ENCODE results near the gene FBXL13. TPM values are rescaled to one million over a fixed set of nuclear protein-coding genes. Genes with fewer than 3 reads are reported as not detected.
A peak's percentile ranks its signal among the peaks of the same experiment; 100 is the strongest.
"Not testable (repeated sequence)": the region's sequence is repeated elsewhere in the genome, so short reads cannot be mapped to it uniquely, and the experiment has no call there.

FBXL13 gene
- total and polyA plus RNA-seq, 2 donors, result 0.38 to 8.1 TPM

DNA sequence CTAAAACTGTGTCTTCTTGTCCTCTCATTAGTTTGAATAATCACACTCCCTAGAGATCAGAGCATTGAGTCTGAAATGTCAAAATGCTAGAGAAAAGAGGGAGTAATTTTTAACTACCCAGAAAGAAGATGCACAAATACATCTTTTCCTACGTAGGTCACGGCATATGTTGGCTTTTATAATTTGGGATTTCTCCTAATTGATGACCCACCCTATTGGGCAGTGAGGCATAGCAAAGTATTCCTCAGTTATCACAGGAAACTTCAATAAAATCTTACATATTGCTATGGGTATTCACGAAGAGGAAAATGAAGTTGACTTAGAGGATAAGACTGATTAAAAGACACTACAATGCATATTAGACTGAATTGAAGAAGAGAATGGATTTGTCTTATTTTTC is 25.8 kb upstream of the FBXL13 start:
- H3K4me3 ChIP-seq (ENCODE audit: low read depth, low read length), result no peak overlapping the region
- peaks cover 3% of the 10 kb centered on the region for H3K36me3 ChIP-seq (ENCODE audit: insufficient read depth)
- H3K4me1 ChIP-seq (ENCODE audit: insufficient read depth), result no peaks in the 10 kb centered on the region
- WGBS, result 76% methylated on average over 3 of the region's 3 CpGs
- no peak for DNase-seq (ENCODE audit: extremely low spot score)
- H3K27ac ChIP-seq (ENCODE audit: low read depth), result no peak overlapping the region

DNA sequence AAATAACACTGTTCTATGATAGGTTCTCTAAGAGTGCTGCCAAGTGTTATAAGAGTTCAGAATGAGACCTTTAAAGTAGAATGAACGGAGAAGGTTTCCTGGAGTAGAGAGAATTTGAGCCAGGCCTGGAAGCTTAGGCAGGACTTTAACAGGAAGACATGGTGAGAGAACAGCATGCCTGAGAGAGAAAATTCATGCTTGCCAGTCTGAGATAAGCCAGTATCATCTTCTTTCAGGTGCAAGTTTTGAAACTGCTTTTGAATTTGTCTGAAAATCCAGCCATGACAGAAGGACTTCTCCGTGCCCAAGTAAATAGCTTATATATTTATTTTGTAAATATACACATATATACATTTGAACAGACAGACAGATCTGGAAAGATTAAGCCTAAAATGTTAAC is 22.4 kb upstream of the FBXL13 start:
- 94% methylated on average over 2 of the region's 2 CpGs for WGBS
- H3K4me1 ChIP-seq (ENCODE audit: insufficient read depth), result no peaks in the 10 kb centered on the region
- H3K4me3 ChIP-seq (ENCODE audit: low read depth, low read length), result no peak overlapping the region
- H3K27ac ChIP-seq (ENCODE audit: low read depth), result no peak overlapping the region
- DNase-seq (ENCODE audit: extremely low spot score), result no peak
- H3K36me3 ChIP-seq (ENCODE audit: insufficient read depth), result peaks cover 1% of the 10 kb centered on the region

DNA sequence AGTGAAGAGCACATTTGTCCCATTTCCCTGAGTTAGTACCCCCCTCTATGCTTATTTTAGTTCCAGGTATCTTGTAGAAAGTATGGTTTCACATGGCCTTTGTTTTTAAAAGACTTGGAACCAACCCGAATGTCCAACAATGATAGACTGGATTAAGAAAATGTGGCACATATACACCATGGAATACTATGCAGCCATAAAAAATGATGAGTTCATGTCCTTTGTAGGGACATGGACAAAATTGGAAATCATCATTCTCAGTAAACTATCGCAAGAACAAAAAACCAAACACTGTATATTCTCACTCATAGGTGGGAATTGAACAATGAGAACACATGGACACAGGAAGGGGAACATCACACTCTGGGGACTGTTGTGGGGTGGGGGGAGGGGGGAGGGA is 21.0 kb upstream of the FBXL13 start:
- not testable (repeated sequence) for DNase-seq (ENCODE audit: extremely low spot score); H3K27ac ChIP-seq (ENCODE audit: low read depth); H3K36me3 ChIP-seq (ENCODE audit: insufficient read depth); H3K4me1 ChIP-seq (ENCODE audit: insufficient read depth); H3K4me3 ChIP-seq (ENCODE audit: low read depth, low read length)
- WGBS, result 98% methylated on average over 2 of the region's 2 CpGs

DNA sequence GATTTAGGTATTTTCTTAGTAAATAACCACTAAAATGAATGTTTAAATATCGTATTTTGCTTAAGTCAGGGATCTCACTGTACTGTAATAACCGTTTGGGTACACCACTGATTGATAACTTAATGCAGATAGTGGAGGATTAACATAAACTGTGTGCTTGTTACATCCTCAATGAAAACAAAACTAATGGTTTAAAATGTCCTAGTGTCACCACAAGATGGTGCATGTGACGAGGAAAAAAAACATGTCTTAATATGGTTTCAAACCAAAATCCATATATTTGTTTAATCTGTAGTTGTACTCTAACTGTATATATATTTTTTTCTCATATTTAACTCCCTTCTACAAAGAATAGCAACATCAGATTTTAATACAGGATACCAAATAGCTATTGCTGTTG is 19.5 kb upstream of the FBXL13 start:
- DNase-seq (ENCODE audit: extremely low spot score), result no peak
- Histone ChIP-seq H3K36me3 (ENCODE audit: insufficient read depth) (no peaks in the 10 kb centered on the region), H3K27ac (ENCODE audit: low read depth) (no peak overlapping the region), H3K4me3 (ENCODE audit: low read depth, low read length) (no peak overlapping the region), H3K4me1 (ENCODE audit: insufficient read depth) (no peaks in the 10 kb centered on the region)
- WGBS, result 55% methylated on average over 3 of the region's 3 CpGs

DNA sequence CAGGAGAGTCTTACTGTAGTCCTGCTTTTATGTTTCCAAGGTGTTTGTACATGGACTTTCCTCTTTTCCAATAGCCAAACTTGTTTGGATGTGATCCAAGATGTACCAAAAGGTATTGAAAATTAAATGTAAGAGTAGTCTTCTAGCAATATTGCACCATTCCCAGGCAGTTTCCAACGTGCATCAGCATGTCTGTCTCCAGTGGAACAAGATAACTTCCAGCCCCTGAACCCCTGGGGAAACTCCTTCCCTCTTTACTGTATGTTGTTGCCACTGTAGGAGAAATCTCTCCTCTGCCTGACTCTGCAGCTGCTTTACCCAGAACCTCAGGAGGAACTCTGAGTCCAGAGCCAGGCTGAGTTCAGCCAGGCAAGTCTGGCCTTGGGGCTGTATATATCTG is 18.8 kb upstream of the FBXL13 start:
- H3K4me3 ChIP-seq (ENCODE audit: low read depth, low read length), result no peak overlapping the region
- DNase-seq (ENCODE audit: extremely low spot score), result no peak
- no peak overlapping the region for H3K27ac ChIP-seq (ENCODE audit: low read depth)
- WGBS, result 47% methylated on average over 1 of the region's 1 CpG
- no peaks in the 10 kb centered on the region for H3K36me3 ChIP-seq (ENCODE audit: insufficient read depth)
- no peaks in the 10 kb centered on the region for H3K4me1 ChIP-seq (ENCODE audit: insufficient read depth)

DNA sequence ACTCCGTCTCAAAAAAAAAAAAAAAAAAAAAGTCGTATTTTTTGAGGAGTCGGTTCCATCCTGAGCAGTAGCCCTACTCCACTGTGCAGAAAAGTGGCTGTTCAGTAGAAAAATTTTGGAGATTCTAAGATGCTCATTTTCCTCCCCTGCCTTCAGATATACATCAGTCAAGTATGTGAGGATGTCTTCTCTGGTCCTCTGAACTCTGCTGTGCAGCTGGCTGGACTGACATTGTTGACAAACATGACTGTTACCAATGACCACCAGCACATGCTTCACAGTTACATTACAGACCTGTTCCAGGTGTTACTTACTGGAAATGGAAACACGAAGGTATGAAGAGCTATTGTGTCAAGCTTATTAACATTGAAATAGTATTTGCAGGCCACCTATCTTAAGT is 17.7 kb upstream of the FBXL13 start:
- not testable (repeated sequence) for H3K4me3 ChIP-seq (ENCODE audit: low read depth, low read length); DNase-seq (ENCODE audit: extremely low spot score); H3K36me3 ChIP-seq (ENCODE audit: insufficient read depth); H3K27ac ChIP-seq (ENCODE audit: low read depth); H3K4me1 ChIP-seq (ENCODE audit: insufficient read depth)
- WGBS, result 76% methylated on average over 4 of the region's 4 CpGs

DNA sequence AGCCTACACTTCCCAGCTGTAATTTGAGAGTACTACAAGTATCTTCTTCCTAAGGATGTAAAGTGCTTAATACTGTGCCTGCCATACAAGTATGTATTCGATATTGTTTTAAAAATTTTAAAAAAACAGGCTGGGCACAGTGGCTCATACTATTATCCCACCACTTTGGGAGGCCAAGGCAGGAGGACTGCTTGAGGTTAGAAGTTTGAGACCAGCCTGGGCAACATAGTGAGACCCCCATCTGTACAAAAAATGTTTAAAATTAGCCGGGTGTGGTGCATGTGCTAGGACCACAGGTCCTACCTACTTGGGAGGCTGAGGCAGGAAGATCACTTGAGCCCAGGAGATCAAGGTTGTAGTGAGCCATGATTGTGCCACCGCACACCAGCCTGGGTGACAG is 8.6 kb upstream of the FBXL13 start:
- H3K27ac ChIP-seq (ENCODE audit: low read depth), result no peak overlapping the region
- no peak for DNase-seq (ENCODE audit: extremely low spot score)
- WGBS, result 94% methylated on average over 3 of the region's 3 CpGs
- H3K4me1 ChIP-seq (ENCODE audit: insufficient read depth), result no peaks in the 10 kb centered on the region
- H3K36me3 ChIP-seq (ENCODE audit: insufficient read depth), result peaks cover 3% of the 10 kb centered on the region
- no peak overlapping the region for H3K4me3 ChIP-seq (ENCODE audit: low read depth, low read length)

DNA sequence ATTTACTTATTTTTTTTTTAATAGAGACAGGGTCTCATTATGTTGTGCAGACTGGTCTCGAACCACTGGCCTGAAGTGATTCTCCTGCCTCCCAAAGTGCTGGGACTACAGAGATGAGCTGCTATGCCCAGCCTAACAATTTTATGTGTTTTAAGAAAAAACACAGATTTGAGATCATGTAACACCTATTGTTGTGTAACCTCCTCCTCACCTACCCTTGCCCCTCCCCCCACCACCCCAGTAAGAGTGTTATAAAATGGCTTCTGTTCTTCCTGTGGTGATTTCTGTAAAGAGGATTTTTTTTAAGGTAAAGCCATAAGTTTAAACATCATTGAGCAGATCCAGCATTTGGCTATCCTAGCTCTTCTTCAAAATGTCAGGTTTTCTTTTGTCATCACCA is 7.9 kb upstream of the FBXL13 start:
- H3K27ac ChIP-seq (ENCODE audit: low read depth), result no peak overlapping the region
- DNase-seq (ENCODE audit: extremely low spot score), result no peak
- no peak overlapping the region for H3K4me3 ChIP-seq (ENCODE audit: low read depth, low read length)
- 92% methylated on average over 1 of the region's 1 CpG for WGBS
- H3K4me1 ChIP-seq (ENCODE audit: insufficient read depth), result no peaks in the 10 kb centered on the region
- H3K36me3 ChIP-seq (ENCODE audit: insufficient read depth), result peaks cover 3% of the 10 kb centered on the region

DNA sequence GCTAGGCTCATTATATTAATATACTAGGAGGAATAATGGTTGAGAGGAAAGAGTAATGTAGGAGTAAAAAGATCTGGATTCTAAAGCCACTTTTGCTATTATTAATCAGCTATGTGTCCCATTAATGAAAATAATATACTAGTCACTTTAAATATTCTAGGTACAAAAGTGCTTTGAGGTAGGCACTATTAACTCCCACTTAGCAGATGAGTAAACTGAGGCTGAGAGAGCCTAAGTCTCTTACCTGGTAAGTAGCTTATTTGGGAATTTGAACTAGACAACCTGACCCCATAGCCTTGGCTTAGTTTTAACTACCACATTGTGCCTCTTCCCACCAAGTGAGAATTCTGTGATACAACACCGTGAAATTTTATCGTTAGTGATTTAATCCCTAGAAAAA is 6.3 kb upstream of the FBXL13 start:
- Histone ChIP-seq H3K4me3 (ENCODE audit: low read depth, low read length) (no peak overlapping the region), H3K36me3 (ENCODE audit: insufficient read depth) (peaks cover 3% of the 10 kb centered on the region), H3K27ac (ENCODE audit: low read depth) (no peak overlapping the region), H3K4me1 (ENCODE audit: insufficient read depth) (no peaks in the 10 kb centered on the region)
- WGBS, result 97% methylated on average over 2 of the region's 2 CpGs
- no peak for DNase-seq (ENCODE audit: extremely low spot score)

DNA sequence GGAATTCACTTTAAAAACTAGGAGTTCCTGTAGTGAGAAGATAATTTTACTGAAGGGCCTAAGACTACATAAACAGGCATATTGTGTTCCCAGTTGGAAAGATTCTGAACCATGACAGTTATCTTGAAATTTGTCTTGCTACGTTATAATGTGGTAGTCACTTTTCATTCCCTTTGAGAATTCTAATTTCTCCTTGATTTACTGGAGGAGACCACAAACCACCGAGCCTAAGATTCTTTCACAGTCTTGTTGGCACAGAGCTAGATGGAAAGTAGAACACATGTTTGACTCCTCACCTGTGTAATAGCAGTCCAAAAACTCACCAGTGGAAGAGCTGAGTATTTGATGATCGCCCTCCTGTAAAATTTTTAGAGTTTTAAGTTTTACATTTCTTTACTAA is 5.2 kb upstream of the FBXL13 start:
- Histone ChIP-seq H3K36me3 (ENCODE audit: insufficient read depth) (peaks cover 2% of the 10 kb centered on the region), H3K4me3 (ENCODE audit: low read depth, low read length) (no peak overlapping the region), H3K27ac (ENCODE audit: low read depth) (no peak overlapping the region), H3K4me1 (ENCODE audit: insufficient read depth) (no peaks in the 10 kb centered on the region)
- WGBS, result 89% methylated on average over 3 of the region's 3 CpGs
- no peak for DNase-seq (ENCODE audit: extremely low spot score)

DNA sequence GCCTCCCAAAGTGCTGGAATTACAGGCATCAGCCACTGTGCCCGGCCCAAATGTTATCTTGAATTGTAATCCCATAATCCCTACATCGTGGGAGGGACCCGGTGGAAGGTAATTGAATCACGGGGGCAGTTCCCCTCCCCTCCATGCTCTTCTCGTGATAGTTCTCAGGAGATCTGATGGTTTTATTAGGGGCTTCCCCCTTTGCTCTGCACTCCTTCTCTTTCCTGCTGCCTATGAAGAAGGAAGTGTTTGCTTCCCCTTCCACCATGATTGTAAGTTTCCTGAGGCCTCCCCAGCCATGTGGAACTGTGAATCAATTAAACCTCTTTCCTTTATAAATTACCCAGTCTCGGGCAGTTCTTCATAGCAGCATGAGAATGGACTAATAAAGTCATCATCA is 3.6 kb upstream of the FBXL13 start:
- not testable (repeated sequence) for H3K27ac ChIP-seq (ENCODE audit: low read depth); H3K36me3 ChIP-seq (ENCODE audit: insufficient read depth); H3K4me1 ChIP-seq (ENCODE audit: insufficient read depth); DNase-seq (ENCODE audit: extremely low spot score); H3K4me3 ChIP-seq (ENCODE audit: low read depth, low read length)
- 48% methylated on average over 6 of the region's 6 CpGs for WGBS

DNA sequence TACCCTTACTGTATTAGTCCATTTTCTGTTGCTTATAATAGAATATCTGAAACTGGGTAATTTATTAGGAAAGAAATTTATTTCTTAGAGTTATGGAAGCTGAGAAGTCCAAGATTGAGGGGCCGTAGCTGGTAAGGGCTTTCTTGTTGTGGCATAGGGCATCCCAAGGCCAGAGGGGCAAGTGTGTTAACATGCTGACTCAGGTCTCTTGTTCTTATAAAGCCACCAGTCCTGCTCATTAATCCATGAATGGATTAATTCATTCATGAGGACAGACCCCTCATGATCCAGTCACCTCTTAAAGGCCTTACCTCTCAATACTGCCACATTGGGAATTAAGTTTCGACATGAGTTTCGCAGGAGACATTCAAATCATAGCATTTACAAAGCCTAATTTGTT is 2.7 kb upstream of the FBXL13 start:
- Histone ChIP-seq H3K27ac (ENCODE audit: low read depth) (no peak overlapping the region), H3K4me1 (ENCODE audit: insufficient read depth) (no peaks in the 10 kb centered on the region), H3K4me3 (ENCODE audit: low read depth, low read length) (no peak overlapping the region), H3K36me3 (ENCODE audit: insufficient read depth) (no peaks in the 10 kb centered on the region)
- 96% methylated on average over 3 of the region's 3 CpGs for WGBS
- DNase-seq (ENCODE audit: extremely low spot score), result no peak

DNA sequence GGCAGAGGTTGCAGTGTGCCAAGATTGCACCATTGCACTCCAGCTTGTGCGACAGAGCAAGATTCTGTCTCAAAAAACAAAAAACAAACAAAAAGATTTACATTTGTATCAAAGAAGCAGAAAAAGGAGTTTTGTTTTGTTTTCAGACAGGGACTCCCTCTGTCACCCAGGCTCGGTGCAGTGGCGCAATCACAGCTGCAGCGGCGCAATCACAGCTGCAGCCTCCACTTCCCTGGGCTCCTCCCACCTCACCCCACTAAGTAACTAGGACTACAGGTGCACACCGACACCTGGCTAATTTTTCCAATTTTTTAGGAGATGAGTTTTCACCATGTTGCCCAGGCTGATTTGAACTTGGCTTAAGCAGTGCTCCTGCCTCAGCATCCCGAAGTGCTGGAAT is 2.2 kb upstream of the FBXL13 start:
- DNase-seq (ENCODE audit: extremely low spot score), result no peak
- Histone ChIP-seq H3K27ac (ENCODE audit: low read depth) (no peak overlapping the region), H3K4me1 (ENCODE audit: insufficient read depth) (no peaks in the 10 kb centered on the region), H3K36me3 (ENCODE audit: insufficient read depth) (no peaks in the 10 kb centered on the region), H3K4me3 (ENCODE audit: low read depth, low read length) (no peak overlapping the region)
- 92% methylated on average over 7 of the region's 7 CpGs for WGBS

DNA sequence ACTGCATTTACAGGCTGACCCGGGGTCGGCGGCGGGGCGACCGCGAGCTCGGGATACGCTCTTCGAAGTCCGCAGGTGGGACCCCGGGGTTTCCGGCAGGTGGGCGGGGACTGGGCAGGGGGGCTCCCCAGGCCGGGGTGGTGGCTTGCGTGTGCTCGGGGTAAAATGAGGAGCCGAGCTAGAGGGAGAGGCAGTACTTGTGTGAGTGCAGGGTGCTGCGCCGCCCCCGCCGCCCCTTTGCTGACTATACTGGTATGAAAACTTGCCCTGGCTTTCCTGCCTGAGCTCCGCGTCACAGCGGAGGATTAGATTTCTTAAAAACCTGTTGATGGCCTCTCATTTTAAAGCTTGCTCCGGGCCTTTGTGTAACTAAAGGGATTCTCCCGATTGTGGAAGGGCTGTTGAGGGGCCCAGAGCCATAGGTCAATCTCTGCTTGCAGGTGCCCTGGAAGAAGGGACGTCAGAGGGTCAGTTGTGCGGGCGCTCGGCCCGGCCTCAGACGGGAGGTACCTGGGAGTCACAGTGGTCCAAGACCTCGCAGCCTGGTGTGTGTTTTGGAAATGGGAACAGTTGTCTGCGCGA is 832 bp upstream of the FBXL13 start:
- Histone ChIP-seq H3K36me3 (ENCODE audit: insufficient read depth) (no peaks in the 10 kb centered on the region), H3K4me1 (ENCODE audit: insufficient read depth) (no peaks in the 10 kb centered on the region), H3K27ac (ENCODE audit: low read depth) (peak overlapping the region; percentile 95), H3K4me3 (ENCODE audit: low read depth, low read length) (peak overlapping the region; percentile 67)
- WGBS, result 4% methylated on average over 36 of the region's 36 CpGs
- DNase-seq (ENCODE audit: extremely low spot score), result peak; percentile 40

DNA sequence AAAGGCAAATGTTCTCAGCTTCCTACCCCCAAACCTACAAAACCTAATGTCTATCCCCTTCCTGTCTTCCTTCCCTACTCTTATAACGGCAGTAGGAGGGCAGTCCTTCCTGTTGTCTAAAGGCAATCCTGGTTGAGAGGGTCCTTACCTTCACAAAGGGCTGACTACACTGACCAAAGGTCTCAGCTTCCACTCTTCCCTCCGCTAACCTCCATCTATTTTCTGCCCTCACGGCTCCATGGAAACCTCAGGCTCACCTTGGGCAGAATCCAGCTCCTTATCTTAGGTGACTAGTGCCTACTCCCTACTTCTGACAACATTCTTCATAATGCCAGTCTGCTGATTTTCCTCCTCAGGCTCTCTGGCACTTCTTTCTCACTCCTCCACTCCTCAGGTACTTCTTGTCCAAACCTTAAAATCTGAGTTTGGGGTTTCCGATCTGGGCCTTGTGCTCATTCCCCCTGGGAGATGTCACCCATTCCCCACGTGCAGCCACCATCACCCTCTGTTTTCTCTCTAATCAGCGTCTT is 542 bp downstream of the FBXL13 start:
- DNase-seq (ENCODE audit: extremely low spot score), result no peak
- WGBS, result 12% methylated on average over 6 of the region's 6 CpGs
- Histone ChIP-seq H3K4me1 (ENCODE audit: insufficient read depth) (no peaks in the 10 kb centered on the region), H3K27ac (ENCODE audit: low read depth) (peak overlapping the region; percentile 84), H3K36me3 (ENCODE audit: insufficient read depth) (no peaks in the 10 kb centered on the region), H3K4me3 (ENCODE audit: low read depth, low read length) (peak overlapping the region; percentile 67)
